Kidney glomerular epithelial cell (primary cell): ENCODE results near the gene ORM2.
A peak's percentile ranks its signal among the peaks of the same experiment; 100 is the strongest.

Experiments
- DNase-seq: peaks from one replicate; lab custom pipeline; 2025; lab: John Stamatoyannopoulos, UW

The ORM2 gene

GRCh38 chr9:114349713-114350480 lies 20.2 kb downstream of the ORM2 start:
- no peak for DNase-seq

- no peak for DNase-seq
These were observed 21.1 kb downstream of the ORM2 start for GRCh38 chr9:114350636-114351401.

DNA sequence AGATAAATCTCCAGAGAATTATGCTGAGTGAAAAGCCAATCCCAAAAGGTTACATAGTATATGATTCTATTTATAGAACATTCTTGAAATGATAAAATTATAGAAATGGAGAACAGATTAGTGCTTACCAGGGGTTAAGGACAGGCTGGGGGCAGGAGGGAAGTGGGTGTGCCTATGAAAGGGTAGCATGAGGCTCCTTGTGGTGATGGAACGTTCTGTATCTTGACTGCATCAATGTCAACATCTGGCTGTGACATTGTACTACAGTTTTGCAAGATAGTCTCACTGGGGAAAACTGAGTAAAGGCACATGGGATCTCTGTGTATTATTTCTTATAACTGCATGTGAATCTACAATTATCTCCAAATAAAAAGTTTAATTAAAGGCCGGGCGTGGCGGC lies 22.3 kb downstream of the ORM2 start:
- DNase-seq, result no peak

- DNase-seq, result no peak
These were observed 26.2 kb downstream of the ORM2 start for GRCh38 chr9:114355821-114356220.

GRCh38 chr9:114356792-114357191 lies 27.1 kb downstream of the ORM2 start:
- DNase-seq, result no peak

GRCh38 chr9:114357360-114357759 lies 27.7 kb downstream of the ORM2 start:
- no peak for DNase-seq

DNA sequence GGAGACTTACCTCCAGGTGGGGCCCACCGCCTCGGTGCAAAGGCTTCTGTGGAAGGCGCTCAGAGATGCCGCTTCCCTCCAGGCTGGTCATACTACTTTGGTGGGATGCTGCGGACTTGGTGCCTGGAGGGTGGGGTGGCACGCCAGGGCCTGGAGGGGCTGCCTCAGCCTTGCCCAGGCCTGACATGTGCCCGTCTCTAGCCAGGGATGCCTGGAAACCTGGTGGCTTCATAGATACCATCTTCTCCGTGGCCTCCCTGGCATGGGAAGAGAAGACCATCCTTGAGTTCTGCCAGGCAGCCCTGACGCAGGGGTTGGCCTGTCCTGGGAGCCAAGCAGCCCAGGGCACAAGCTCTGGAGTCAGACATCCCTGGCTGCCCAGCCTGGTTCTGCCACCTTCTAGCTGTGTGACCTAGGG lies 28.3 kb downstream of the ORM2 start:
- no peak for DNase-seq

DNA sequence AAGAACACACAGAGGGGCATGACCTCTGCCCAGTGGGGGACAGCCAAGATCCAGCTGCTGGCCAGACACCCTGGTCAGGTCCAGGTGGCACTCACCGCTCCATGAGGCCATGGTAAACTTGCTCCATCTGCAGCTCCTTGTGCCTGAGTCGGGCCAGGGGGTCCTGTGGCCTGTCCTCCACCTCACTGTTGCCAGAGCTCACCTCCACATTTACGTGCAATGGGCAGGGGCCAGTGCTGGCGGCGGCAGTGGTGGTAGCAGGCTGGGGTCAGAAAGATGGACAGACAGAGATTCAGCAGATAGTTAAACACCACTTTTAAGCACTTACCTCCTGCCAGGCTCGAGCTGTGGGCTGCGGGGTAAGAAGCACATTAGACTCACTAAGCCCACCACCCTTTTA lies 30.1 kb downstream of the ORM2 start:
- no peak for DNase-seq

- no peak for DNase-seq
These were observed 31.9 kb downstream of the ORM2 start for GRCh38 chr9:114361542-114361941.

GRCh38 chr9:114362394-114362793 lies 32.7 kb downstream of the ORM2 start:
- DNase-seq, result no peak

DNA sequence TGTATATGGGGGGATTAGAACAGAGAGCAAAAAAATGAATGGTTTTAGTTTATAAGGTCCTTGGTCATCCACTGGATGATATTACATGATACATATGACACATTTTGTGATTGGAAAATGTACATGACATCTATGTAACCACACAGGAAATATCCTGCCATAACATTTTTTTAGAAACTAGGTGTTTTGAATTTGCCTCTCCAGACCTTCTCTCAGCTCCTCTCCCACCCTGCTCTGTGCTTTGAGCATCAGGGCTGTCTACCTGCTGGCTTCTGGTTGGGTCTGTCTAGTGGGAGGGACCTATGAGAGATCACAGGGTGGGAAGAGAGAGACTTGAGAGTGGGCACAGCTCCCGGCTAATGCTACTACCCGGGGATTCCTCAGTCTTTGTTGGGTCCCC lies 33.8 kb downstream of the ORM2 start:
- no peak for DNase-seq

DNA sequence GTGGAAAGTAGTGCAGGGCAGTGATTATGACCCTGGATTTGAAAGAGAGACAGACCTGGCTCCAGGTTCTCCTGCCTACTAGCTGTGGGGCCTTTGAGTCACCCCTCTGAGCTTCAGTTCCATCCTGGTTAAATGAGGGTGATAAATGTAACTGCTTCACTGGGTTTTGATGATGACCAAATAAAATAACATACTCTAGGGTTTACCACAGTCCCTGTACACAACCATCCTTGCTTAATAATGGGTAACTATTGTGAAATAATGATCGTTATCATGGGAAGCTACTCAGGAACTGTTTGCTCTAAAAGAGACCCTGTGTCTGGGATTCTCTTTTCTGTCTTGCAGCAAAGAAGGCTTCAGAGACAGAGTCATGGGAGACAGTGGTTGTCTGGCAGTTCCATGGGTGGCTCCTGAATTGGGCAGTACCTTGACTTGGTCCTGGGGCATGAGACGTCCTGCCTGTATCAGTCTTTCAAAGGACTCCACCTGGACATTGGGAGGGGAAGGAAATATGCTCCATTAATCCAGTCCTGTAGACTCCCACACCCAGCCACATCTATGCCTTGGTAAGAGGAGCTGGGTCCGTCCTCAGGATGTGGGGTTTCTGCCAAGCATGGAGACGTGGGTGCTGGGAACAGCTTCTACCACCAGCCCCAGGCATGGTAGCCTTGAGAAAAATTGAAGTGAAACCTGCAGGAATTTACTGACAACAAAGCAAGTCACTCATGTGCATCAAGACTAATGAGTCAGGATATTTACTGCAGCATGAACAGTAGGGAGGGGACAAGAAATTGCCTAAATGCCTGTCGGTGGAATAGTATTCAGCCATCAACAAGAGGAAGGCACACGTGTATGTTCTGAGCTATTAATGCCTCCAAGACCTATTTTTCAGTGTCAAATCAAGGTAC lies 34.7 kb downstream of the ORM2 start:
- peak; percentile 98 for DNase-seq

DNA sequence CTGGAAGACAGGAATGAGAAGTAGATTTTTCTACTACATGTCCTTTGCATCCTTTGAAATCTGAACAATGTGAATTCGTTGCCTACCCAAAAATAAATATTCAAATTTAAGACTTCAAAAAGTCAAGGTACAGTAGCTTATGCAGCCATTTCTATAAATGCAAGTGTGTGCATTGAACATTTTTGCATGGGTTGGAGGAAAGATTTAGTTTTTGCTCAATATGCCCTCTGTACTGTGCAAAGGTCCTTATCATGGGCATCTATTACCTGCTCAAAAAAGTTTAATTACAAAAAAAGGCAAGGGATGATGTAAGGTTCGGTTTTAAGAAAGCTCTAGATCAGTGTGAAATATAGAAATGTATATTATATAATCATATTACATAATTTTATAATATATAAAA lies 35.5 kb downstream of the ORM2 start:
- DNase-seq, result no peak

DNA sequence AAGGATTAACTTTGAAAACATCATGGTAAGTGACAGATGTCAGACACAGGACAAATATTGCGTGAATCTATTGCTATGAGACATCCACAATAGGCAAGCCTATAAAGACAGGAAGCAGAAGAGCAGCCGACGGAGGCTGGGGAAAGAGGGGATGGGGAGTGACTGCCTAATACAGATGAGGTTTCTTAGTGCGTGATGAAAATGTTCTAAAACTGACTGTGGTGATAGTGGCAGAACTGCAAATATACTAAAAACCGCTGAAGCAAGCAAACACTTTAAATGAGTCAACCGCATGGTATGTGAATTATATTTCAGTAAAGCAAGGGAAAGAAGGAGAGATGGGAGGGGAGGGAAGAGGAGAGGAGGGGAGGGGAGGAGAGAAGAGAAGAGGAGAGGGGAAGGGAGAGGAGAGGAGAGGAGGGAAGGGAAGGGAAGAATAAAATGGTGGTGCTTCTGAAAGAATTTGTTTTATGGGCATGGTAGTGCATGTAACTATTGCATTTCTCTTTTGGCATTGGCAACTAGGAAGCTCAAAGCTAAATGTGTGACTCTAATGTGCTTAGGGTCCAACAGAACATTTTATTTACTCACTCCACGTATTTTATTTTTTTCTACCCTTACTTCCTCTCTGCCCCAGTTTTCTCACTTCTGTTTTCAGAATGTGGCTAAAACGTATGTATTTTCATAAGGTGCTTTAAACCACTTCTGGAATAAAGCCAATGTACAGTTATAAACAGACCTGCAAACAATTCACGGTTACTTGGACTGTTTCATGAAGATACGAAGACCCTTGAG lies 36.9 kb downstream of the ORM2 start:
- DNase-seq, result peak; percentile 94

- DNase-seq, result no peak
These were observed 37.7 kb downstream of the ORM2 start for GRCh38 chr9:114367366-114367765.

DNA sequence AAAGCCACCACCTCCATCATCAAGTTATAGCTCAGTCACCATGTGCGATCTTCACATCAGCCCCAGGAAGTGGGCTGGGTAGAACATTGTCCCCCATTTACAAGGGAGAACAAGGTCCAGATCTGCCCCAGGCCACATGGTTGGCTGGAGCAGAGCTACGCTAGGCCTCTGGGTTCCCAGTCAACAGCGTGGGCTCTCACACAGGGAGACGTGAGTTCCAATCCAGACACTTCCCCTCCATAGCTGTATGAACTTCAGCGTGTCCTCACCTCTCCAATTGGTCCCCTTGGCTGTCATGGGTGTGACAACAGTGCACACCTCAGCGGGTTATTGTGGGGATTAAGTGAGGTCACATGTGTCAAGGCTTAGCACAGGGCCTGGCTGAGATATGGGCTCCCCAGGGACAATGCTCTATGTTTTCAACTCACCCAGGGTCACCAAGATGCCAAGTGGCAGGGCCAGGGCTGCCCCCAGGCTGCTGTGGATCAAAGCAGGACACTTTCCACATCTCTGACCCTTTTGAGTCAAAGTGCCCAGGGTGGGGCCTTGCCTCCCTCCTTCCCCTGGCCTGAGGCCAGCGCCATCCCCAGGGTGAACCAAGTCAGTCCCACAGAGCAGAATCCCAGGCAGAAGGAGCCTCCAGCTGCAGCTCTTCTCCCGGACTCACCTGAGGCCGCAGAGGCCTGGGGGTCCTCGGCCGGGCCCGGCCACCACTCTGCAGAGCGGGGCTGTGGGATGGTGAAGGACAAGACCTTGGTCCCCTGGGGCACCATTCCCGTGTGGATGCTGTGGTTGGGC lies 38.3 kb downstream of the ORM2 start:
- DNase-seq, result no peak

DNA sequence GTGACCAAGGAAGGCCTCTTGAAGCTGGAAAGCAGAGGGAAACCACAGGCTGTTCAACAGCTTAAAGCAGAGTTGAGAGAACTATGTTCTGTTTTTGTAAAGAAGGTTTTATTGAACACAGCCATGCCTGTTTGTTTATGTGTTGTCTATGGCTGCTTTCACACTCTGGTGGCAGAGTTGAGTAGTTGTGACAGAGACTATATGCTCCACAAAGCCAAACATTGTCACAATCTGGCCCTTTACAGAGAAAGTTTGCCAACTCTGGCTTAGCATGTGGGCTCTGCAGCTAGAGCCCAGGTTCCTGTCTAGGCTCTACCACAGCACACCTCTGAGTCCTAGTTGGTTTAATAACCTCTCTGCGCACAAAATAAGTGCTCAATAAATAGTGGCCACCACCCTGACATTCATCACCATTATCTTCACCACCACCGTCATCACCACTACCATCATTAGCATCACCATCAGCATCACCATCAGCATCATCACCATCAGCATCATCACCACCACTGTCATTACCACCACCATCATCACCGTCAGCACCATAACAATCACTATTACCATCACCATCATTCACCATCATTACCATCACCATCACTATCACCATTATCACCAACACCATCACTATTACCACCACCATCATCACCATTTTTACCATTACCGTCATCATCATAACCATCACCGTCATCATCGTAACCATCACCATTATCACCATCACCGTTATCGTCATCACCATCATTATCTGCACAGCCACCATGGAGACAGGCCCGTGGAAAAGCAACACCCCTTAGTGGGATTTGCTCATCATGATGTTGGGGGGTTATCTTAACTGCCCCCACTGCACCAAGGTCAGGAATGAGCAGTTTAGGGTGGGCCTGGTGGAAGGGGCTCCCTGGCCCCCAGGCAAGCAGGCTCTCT lies 39.8 kb downstream of the ORM2 start:
- DNase-seq, result no peak

GRCh38 chr9:114370251-114370967 lies 40.7 kb downstream of the ORM2 start:
- no peak for DNase-seq

DNA sequence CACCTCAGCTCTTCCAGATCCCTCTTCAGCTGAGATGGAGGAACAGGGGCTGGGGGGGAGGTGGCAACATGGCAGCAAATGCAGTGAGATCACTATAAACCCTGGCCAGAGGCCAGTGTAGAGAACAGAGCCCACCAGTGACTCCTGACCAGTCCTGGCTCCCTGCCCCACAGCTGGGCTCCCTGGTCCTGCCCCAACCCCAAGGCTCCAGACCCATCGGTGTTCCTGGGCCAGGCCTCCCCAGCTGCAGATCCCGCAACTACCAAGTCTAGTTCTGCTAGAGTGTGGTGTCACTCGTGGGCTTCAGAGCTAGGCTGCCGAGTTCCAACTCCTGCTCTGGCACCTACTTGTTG lies 41.3 kb downstream of the ORM2 start:
- no peak for DNase-seq
